ENCODE measurements around the gene CCDC182. TPM values are rescaled to one million over a fixed set of nuclear protein-coding genes. Genes with fewer than 3 reads are reported as not detected.

Gene CCDC182
- total and polyA plus RNA-seq, 11 donors = not detected

DNA sequence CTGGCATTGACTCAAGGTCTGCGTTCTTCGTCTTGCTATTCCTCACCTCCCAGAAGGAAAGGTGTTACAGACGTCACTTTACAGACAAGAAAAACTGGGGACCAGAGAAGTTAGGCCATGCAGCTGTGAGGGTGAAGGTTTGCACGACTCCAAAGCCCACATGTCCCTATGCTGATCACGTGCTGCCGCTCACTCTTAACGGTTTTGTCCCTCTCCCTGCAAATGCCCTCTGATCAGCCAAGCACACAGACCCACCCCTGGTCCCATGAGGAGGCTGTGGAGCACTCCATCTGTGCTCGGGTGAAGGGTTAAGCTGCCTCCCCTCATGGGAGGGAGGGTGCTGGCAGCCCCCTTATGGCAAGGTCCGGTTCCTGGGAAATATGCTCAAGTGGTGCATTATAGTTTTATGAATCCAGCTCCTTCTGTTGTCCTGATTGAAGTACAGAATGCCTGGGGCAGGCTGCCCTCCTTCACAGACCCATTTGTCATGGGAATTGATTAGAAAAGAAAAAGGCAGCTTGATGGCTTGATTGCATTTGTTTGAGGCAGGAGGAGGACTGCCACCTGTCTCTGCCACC is 18.8 kb downstream of the CCDC182 start:
- Histone ChIP-seq H3K27me3 (no peaks in the 10 kb centered on the region), H3K36me3 (no peaks in the 10 kb centered on the region), H3K27ac (no peak overlapping the region), H3K9me3 (no peaks in the 10 kb centered on the region), H3K4me3 (no peak overlapping the region), H3K4me1 (no peaks in the 10 kb centered on the region)
- intact Hi-C loops (cut with DNase I) = no loop called here
- 87 to 92% (median 89%) methylated on average over 9 of the region's 9 CpGs for WGBS, 4 donors
- no peak for TF ChIP-seq POLR2A (IDR thresholded peaks at IDR 0.05)
- TF ChIP-seq, protein P1, sequence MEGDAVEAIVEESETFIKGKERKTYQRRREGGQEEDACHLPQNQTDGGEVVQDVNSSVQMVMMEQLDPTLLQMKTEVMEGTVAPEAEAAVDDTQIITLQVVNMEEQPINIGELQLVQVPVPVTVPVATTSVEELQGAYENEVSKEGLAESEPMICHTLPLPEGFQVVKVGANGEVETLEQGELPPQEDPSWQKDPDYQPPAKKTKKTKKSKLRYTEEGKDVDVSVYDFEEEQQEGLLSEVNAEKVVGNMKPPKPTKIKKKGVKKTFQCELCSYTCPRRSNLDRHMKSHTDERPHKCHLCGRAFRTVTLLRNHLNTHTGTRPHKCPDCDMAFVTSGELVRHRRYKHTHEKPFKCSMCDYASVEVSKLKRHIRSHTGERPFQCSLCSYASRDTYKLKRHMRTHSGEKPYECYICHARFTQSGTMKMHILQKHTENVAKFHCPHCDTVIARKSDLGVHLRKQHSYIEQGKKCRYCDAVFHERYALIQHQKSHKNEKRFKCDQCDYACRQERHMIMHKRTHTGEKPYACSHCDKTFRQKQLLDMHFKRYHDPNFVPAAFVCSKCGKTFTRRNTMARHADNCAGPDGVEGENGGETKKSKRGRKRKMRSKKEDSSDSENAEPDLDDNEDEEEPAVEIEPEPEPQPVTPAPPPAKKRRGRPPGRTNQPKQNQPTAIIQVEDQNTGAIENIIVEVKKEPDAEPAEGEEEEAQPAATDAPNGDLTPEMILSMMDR (IDR thresholded peaks at IDR 0.05) = no peak
- ATAC-seq (no peak), DNase-seq (no peak)

DNA sequence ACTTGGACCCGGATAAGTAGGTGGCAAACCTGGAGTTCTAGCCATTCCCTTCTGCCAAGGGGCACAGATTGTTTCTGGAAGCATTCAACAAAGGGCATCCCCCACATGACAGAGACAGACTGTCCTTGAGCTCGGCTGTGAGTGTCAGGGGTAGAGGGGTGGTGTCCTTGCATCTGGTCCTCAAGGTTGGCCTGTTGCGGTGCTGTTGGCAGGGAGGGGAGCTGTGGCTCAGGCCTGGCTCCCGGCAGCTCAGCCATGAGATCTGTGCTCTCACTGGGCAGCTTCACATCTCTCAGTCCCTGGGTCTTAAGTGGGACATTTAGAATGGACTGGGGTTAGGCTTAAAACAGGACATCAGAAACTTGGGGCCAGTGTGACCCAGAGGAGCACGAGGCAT is 20.4 kb downstream of the CCDC182 start:
- 77 to 82% (median 79%) methylated on average over 4 to 5 of the region's 5 CpGs for WGBS, 4 donors
- no peaks in the 10 kb centered on the region for H3K36me3 ChIP-seq
- no peaks in the 10 kb centered on the region for H3K4me1 ChIP-seq
- TF ChIP-seq, protein P1 (IDR thresholded peaks at IDR 0.05) = no peak
- no peak for TF ChIP-seq POLR2A (IDR thresholded peaks at IDR 0.05)
- intact Hi-C loops (cut with DNase I) = no loop called here
- peak; percentile 21 to 54 (median 32) for ATAC-seq
- no peak overlapping the region for H3K27ac ChIP-seq
- DNase-seq = no peak
- no peaks in the 10 kb centered on the region for H3K27me3 ChIP-seq
- no peaks in the 10 kb centered on the region for H3K9me3 ChIP-seq
- H3K4me3 ChIP-seq = no peak overlapping the region

DNA sequence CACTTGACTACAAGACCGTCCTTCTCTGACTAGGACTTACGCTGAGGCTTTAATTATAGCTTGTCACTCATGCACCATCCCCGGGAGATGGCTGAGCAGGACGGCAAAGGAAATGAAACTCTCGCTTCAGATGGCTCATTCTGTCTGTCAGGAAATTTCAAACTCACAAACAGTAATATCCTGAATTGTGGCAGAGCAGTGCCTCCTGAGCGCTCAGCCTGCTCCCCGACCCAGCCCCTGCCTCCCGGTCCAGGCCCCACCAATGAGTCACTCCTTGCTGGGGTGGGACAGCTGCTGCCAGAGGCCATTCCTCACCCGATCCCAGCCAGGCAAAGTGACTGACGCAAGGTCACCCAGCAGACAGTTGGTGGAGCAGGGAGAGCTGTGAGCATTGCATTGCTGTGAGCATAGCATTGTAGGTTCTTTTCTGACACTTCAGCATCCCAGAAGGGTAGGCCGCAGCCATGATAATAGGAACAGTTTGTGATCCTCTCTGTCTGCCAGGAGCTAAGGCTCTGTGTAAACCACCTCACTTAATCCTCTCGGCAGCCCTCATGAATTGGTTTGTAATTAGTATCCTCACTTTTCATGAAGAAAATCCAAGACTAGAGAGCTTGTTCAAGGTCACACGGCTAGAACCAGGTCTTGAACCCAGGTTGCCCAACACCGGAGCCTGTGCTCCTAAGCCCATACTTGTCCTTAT is 20.9 kb downstream of the CCDC182 start:
- Histone ChIP-seq H3K9me3 (no peaks in the 10 kb centered on the region), H3K27me3 (no peaks in the 10 kb centered on the region), H3K27ac (no peak overlapping the region), H3K4me3 (no peak overlapping the region), H3K36me3 (no peaks in the 10 kb centered on the region), H3K4me1 (no peaks in the 10 kb centered on the region)
- no peak for DNase-seq
- 66 to 77% (median 72%) methylated on average over 9 to 14 of the region's 14 CpGs for WGBS, 4 donors
- intact Hi-C loops (cut with DNase I) = no loop called here
- no peak for ATAC-seq
- TF ChIP-seq, protein P1 (IDR thresholded peaks at IDR 0.05) = no peak
- TF ChIP-seq POLR2A (IDR thresholded peaks at IDR 0.05) = no peak

DNA sequence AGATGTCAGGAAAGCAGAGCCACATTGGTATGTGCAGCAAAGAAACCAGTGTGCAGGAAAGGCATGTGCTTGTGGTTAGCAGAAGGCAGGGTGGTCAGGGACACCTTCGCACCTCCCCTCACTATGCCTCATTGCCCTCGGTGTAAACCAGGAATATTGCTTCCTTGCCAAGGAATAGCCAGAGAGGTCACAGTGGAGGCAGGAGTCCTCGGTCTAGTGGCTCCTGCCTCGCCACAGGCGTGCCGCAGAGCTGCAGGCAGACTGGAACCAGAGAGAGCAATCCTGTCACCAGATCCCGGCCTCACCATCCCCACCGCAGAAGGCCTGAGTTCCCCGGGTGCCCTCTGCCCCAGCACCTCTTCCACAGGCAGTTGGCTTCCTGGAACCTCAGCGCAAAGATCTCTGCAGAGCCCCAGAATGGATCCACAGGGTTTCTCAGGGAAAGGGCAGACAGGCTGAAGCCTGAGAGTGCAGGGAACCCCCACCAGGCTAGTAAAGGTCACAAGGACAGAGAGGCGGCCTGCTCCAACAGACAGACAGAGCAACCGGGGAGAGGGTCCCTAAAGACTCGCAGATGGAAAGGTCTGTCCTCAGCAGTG is 21.6 kb downstream of the CCDC182 start:
- Histone ChIP-seq H3K4me1 (no peaks in the 10 kb centered on the region), H3K4me3 (no peak overlapping the region), H3K9me3 (no peaks in the 10 kb centered on the region), H3K27me3 (no peaks in the 10 kb centered on the region), H3K27ac (no peak overlapping the region), H3K36me3 (no peaks in the 10 kb centered on the region)
- WGBS, 4 donors = 77 to 88% (median 84%) methylated on average over 13 of the region's 13 CpGs
- no peak for DNase-seq
- TF ChIP-seq, protein P1 (IDR thresholded peaks at IDR 0.05) = no peak
- TF ChIP-seq POLR2A (IDR thresholded peaks at IDR 0.05) = no peak
- intact Hi-C loops (cut with DNase I) = no loop called here
- no peak for ATAC-seq

All from heart left ventricle (tissue), 16 donors.